H1 (cell line): Measurements from ENCODE around the gene VGF. TPM values are rescaled to one million over a fixed set of nuclear protein-coding genes. Genes with fewer than 3 reads are reported as not detected.

Source experiments
- JUN ChIP-seq: IDR thresholded peaks from 2 replicates; pipeline ENCODE4 v1.6.1; 2011; ENCODE audit warnings: low read depth, mild to moderate bottlenecking, improper control_type of control experiment, low read length
- RAD21 ChIP-seq, 2 experiments: IDR thresholded peaks in 1 of 2; conservative IDR thresholded peaks in 1 of 2; 2 replicates each; pipeline ENCODE4 v1.6.1; 2011; ENCODE audit warnings: low read depth in 2 of 2, low read length in 2 of 2, improper control_type of control experiment in 1 of 2, inconsistent platforms in 1 of 2, mild to moderate bottlenecking in 1 of 2, moderate library complexity in 1 of 2
- RBBP5 ChIP-seq: IDR thresholded peaks from 2 replicates; pipeline ENCODE4 v1.7.1; 2012; ENCODE audit warnings: low read depth, mild to moderate bottlenecking, inconsistent platforms, low read length, moderate library complexity, borderline replicate concordance
- TEAD4 ChIP-seq: IDR thresholded peaks from 2 replicates; pipeline ENCODE4 v1.6.1; 2012; ENCODE audit warnings: low read depth, low read length, inconsistent platforms, mixed read lengths
- USF2 ChIP-seq: IDR thresholded peaks from 2 replicates; pipeline ENCODE4 v1.6.1; 2011; ENCODE audit warnings: low read length, improper control_type of control experiment
- polyA plus RNA-seq, 7 experiments: library from polyadenylated mRNA; depleted of rRNA in 3 of 7; stranded (reverse) in 5 of 7; unstranded in 2 of 7; fragments of >200 nt in 5 of 7; fragments of 200-250 nt in 2 of 7; gene quantifications; 1 replicate in 5 of 7; 2 replicates in 1 of 7; 4 replicates in 1 of 7; pipeline versions ENCODE4 v1.2.1 to v1.2.3, GENCODE V29; 2011 to 2013; ENCODE audit warnings: missing spikeins in 2 of 7, mixed read lengths in 2 of 7
- total RNA-seq: library from RNA; stranded (reverse); fragmentation: NEBNext Ultra II Directional; extraction: Animal tissue kit (Norgen Biotek cat#: 25700); gene quantifications from 2 replicates; pipeline ENCODE4 v1.2.1, GENCODE V29; 2021

The VGF gene
- total and polyA plus RNA-seq, 2 of the 8 experiments (the other 6 are each of a cell fraction or from before 2014, with no cell fraction given): 1.6 to 7.0 TPM

GRCh38 chr7:101154693-101155102, 10.7 kb downstream of the VGF start (continued):
- TF ChIP-seq USF2: no peak
- 0 out of 2 replicates have a peak, but pooled peaks have one; percentile 48 for TF ChIP-seq RBBP5
- TF ChIP-seq RAD21 (IDR thresholded peaks at IDR 0.05 in 1 of 2, conservative IDR thresholded peaks at IDR 0.05 in 1 of 2; ENCODE audit: low read depth in 2 of 2, low read length in 2 of 2): no peak
- no peak for TF ChIP-seq TEAD4
- no peak for TF ChIP-seq JUN
